Spinal cord (tissue), 4 donors: ENCODE measurements around the gene PCSK2. TPM values are rescaled to one million over a fixed set of nuclear protein-coding genes. Genes with fewer than 3 reads are reported as not detected.

Source experiments
- polyA plus RNA-seq, 2 donors: library from polyadenylated mRNA; unstranded; fragments of 120-200 nt; gene quantifications; one replicate each; pipeline ENCODE4 v1.2.1, GENCODE V29; 2013; ENCODE audit not compliant: insufficient read length in 2 of 2
- small RNA-seq: library from RNA; depleted of rRNA; stranded (forward); fragments of <200 nt; gene quantifications from one replicate; pipeline ENCODE3, GENCODE V24; 2014; ENCODE audit warnings: low replicate concordance
- total RNA-seq, 2 donors: library from RNA; depleted of rRNA in 1 of 2; stranded (reverse); fragments of 120-200 nt in 1 of 2; fragments of >200 nt in 1 of 2; gene quantifications; one replicate each; pipeline versions ENCODE4 v1.2.3 to v1.2.4, GENCODE V29; 2013 to 2014

PCSK2 gene
- total and polyA plus RNA-seq, 4 donors = 6.6 to 28.0 (median 23.6) TPM

Small RNAs within 50 kb of the gene (small RNA-seq; reads per million reads assigned to genes)
- gene AL359511.1 (not detected), gene RNU1-131P (0.12 reads per million), gene RNU6-27P (not detected)
